Epidermal melanocyte (primary cell): ENCODE measurements around the gene PDE10A.
"Not testable (repeated sequence)": the region's sequence is repeated elsewhere in the genome, so short reads cannot be mapped to it uniquely, and the experiment has no call there.

Experiments
- DNase-seq: peaks from one replicate; pipeline ENCODE4 v3.0.0; 2011; ENCODE audit warnings: low spot score; ENCODE audit not compliant: insufficient read length

The PDE10A gene

DNA sequence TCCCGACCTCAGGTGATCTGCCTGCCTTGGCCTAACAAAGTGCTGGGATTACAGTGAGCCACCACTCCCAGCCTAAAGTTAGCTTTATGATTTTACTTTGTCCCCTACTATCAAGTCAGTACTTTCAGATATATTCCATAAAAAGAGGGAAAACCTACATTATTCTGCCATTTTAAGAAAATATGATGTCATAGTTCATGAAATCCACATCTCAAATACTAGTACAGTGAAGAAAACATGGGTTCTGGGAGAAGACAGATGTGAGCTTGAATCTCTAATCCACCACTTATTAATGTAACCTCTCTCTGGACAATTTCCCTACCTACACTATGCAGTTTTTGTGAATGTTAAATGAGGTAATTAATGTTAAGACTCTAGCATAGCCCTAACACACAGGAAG lies 74.5 kb downstream of the PDE10A start:
- no peak for DNase-seq

DNA sequence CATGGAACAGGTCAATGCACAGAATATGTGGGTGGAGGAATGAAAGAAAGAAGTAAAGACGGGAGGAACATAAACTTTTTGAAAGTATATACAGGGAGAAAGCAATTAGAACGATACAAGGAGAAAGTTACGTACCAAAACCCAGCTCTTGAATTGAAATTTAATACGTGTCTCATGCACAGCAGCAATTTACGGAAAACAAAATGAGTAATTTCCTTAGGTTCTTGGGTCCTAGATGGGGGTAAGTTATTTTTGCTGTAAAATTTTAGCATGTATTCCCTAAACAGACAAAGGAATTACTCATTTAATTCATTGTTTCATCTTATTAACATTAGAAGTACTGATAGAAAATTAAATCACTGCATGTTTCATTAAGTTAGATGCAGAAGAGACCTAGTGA lies 75.8 kb downstream of the PDE10A start:
- no peak for DNase-seq

DNA sequence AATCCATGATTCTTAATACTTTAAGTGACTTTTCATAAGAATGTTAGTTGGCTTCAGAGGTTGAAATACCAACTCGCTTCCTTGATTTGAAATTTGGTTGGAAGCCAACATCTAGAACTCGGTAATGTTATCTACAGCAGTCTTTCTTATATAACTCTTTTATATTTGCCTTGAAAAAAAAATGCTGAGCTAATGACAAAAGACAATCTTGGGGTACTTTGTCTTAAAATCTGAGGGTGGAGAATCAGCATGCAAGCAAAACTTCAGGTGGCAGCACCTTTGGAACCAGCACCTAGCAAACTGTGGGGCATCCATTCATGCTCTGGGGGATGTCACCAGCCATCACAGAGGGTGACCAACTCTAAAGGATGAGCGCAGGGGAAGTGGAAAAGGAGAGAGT lies 76.3 kb downstream of the PDE10A start:
- DNase-seq: no peak

DNA sequence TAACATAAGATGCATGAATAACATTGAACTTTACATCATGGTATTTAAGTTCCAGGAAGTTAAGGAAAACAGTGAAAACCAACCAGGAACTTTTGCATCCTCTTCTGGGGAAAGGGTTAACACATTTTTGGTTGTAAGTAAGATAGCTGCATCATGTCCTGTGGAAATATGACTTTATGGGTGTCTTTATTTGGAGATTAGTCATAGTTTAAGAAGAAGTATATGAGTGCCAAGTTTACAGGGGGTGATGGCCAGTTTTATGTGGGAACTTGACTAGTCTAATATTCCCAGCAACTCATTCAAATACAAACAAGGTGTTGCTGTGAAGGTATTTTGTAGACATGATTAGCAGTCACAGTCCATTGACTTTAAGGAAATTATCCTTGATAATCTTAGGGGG lies 78.0 kb downstream of the PDE10A start:
- no peak for DNase-seq

DNA sequence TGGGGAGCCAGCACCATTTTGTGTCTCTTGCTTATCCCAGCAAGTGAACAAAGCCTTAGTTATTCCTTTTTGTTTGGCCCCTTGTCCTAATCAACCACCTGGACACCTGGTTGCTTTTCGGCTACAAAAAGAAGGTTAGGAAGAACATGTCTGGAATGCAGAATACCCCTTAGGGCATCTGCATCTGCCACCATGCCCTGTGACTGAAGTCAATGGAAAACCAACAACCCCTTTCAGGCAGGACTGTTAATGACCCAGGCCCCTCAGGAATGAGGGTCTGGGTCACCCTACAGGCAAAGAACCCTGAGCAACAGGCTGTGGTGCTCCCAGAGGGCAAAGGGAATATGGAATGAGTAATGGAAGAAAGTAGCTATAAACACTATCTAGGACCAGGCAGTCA lies 78.5 kb downstream of the PDE10A start:
- DNase-seq: no peak

DNA sequence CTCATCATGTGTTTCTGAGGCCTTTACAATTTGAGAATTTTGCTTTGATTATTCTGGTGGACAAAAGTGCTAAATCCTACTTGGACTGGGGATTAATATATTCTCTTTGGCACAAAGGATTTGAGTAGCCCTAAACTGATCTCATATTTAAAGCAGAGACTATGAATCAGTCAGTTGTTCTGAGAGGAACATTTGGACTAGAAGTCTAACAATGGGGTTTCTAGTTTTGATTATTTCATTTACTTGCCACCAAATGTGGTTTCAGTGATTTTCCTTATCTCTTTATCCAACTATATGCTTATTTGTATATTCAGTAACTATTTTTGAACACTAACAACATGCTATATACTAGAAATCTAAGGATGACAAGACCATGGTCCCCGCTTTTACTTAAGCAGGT lies 81.4 kb downstream of the PDE10A start:
- DNase-seq: no peak

DNA sequence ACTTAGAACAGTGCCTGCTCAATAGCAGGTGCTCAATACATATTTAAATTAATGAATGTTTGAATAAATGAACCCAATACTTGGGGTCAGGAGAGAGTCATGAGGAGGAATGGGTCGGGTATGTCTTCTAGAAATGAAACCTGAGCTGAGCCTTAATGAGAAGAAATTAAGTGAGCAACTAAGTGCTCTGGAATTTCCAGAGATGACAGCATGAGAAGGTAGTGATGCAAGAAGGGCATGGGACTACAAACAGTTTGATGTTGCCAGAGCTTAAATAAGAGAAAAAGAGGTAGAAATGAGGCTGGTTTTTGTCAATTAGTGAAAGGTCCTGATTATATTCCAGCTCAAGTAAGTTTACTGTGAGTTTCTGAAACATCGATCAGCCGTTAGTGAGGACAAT lies 82.9 kb downstream of the PDE10A start:
- DNase-seq: no peak

DNA sequence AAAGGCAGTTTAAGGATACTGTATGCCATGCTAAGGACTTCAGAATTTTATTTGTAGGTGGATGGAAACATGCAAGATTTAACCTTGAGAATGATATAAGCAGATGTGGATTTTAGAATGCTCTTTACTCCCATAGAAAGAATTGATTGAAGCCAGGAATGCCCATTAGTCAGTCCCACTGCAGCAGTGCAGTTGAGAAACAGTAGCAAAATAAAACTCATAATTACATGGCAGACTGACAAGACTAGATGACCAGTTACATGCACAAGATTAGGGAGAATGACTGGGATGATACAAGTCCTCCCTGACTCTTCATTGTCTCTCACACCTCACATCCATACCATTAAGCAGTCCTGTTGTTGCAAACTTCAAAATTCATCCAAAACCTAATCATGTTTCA lies 83.9 kb downstream of the PDE10A start:
- DNase-seq: no peak

DNA sequence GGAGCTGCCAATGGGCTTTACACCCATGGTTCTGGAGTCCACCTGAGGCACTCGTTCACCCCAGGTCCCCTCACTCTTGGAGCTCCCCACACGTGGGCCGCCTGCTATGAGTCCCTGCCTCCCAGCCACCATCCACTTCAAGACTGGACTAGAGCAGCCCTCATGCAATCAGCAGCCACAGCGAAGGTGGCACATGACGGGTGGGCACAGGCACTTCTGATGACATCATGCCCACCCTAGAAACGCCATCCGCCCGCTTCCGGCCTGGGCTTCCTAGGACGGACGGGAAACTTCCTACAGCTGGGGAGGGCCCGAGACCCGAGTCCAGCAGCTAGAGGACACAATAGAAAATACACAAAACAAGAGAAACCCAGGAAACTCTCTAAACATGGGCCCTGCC lies 85.5 kb downstream of the PDE10A start:
- DNase-seq: no peak

DNA sequence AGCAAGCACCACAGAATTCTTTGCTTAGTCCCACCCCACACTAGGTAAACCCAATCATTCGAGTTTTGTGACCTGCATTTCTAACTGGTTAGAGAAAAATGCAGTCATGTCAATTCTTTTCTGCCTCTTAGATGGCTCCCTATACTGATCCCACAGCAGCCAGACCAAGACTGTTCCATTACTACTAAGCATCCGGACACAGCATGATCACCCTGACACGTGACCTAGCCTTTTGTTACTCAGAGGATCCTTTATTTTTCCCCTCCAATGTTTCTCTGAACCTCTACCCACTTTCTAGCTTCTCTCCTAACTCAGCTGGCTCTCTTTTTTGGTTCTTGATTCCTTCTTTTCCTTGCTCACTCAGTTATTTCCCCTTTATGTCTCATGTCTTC lies 87.9 kb downstream of the PDE10A start:
- no peak for DNase-seq

DNA sequence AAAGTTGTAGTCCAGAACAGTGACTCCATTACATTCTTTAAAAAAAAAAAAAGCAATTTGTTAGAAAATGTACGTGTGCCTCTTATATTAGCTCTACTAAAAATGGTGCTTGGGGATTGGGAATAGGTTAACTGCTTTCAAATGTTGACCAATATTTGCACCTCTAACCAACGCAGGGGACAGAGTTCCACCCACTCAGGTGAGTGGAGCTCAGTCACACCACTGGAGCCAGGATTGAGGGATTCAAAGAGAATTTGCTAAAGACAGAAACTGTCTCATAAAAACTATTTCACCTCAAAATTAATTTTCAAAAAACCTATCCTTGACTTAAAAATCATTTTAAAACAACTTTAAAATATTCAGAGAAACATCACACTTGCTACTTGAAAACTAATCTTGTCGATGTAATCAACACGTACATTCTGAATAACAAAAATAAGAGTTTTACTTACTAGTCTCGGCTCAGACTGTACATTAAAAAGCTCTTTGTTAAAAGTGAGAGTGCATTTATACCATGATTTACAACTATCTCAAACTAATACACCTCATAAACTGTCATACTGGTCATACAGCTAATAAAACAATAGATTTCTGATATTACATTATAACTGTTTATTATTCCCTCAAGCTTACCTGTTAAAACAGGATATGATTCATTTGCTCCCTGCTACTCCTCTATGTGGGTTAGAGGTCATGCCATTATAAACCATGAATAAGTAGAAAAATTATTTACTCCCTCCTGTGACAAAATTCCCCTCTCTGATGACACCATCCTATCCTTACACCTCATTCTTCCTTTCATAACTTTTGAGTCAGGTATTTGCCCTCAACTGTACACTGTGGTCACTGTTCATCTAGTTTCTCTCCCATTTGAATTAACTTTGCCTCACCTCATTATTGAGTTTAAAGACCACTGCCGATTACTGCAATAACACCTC lies 88.6 kb downstream of the PDE10A start:
- DNase-seq: no peak

DNA sequence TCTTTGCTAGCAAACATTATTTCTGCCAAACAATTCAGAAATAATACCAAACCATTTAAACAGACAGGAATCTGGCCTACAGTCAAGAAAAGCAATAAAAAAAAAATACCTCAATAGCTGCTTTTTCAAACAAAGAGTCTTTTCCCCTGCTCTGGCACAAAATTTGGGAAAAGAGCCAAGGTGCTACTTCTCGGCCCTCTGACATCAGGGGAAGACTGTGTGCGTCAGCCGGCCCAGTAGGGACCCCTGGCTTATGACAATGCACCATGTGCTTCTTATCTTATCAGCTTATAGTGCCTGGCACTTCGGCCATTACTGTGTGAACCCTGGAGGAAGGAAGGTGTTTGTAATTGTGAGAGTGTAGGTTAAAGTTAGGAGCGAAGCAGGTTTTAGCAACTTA lies 89.4 kb downstream of the PDE10A start:
- no peak for DNase-seq

DNA sequence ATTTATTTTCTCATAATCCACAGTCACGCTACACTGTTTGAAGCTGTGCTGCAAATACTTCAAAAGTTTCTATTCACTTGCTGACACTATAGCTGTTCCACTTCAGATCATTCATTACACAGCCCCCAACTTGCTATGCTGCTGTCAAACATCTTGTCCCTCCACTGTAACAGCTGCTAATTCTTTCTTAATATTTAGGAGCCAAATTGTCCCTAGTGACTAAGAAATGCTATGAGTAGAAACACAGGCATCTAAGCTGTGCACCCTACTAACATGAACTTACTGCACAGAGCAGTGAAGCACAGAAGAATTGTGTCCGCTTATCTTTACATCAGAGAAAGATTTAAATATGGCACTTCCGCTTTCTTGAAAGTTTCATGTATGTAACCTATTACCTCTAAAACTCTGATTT lies 91.3 kb downstream of the PDE10A start:
- DNase-seq: no peak

DNA sequence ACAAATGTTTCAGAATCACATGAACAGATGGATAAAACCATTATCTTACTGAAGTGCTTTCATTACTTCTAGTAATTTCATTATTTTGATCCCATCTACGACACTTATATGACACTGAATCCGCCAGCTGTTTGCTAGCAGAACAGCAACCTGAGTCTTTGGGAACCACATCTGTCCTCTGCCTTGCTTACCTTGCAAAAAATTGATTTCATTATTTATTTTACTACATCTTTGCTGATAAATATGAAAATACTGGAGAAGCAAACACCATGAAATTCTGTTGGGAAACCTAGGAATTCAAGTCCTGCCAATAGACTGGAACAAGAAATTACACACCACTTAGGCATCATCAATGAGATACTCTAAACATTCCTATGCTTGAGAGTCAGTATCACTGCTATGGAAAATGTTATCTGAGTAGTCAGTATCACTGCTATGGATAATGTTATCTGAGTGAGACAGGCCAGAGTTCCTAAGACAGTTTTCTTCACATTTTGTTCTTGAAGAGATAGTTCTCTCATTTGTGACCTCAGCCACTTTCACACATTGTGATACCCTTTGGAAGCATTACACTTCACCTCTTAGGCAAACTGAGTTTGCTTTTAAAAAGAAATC lies 91.9 kb downstream of the PDE10A start:
- DNase-seq: no peak

DNA sequence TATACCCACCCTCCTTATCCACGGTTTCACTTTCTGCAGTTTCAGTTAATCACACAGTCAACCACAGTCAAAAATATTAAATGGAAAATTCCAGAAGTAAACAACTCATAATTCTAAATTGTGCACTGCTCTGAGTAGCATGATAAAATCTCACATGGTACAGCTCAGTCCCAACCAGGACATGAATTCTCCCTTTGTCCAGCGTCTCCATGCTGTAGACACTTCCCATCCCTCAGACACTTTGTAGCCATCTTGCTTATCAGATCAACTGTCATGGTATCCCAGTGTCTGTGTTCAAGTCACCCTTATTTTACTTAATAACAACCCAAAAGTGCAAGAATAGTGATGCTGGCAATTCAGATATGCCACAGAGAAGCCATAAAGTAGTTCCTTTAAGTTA lies 94.7 kb downstream of the PDE10A start:
- no peak for DNase-seq

DNA sequence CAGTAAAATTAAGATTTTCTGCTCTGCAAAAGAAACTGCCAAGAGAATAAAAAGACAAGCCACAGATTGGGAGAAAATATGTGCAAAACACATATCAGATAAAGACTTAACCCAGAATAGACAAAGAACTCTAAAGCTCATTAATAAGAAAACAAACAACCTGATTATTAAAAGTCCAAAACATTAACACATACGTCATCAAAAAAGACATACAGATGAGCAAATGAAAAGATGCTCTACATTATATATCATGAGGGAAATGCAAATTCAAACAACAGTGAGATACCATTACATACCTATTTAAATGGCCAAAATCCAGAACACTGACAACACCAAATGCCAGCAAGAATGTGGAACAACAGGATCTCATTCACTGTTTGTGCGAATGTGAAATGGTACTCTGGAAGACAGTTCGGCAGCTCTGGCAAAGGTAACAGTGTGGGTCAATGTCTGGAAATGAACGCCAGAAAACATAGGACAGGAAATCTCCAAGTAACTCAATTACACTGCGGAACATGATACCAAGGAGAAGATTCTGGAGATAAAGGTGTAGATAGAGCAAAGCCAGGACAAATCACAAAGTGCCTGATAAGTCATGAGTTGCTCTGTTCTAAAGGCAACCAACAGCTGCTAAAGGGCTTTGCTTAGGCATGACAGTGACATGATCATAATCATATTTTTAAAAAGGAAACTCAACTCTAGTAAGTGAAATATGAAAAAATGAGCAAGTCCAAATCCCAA lies 96.8 kb downstream of the PDE10A start:
- DNase-seq: no peak

DNA sequence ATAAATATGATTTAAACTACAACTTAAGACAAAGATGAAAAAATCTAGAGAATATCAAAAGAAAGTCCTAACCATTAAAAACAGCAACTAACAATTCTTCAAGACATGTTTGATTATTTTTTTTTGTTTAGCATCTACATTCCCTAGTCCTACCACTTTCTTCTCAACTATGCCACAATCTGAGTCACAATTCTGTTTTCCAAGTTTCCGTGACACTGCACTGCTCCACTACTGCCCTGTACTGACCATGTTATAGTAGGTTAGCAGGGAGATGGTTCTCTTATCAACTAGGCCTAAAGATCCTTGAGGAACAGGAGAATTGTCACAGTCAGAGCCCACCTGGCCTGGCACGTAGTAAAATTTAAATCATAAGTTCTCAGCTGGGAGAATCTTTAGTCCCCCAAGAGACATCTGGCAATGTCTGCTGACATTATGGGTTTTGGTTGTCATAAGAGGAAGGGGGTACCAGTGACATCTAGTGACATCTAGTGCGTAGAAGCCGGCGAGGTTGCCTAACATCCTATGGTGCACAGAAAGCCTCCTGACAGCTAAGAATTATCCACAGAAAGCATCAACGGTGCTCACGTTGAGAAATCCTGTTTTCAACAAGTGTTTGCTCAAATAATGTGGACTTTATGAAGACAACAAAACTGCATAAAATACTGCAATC lies 100.5 kb downstream of the PDE10A start:
- DNase-seq: no peak

DNA sequence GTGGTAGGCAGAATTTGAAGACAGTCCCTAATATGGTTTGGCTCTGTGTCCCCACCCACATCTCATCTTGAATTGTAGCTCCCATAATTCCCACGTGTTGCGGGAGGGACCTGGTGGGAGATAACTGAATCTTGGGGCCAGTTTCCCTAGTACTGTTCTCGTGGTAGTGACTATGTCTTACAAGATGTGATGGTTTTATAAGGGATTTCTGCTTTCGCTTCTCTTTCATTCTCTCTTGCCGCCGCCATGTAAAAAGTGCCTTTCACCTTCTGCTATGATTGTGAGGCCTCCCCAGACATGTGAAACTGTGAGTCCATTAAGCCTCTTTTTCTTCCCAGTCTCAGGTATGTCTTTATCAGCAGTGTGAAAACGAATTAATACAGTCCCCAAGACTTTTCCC lies 103.4 kb downstream of the PDE10A start:
- no peak for DNase-seq

DNA sequence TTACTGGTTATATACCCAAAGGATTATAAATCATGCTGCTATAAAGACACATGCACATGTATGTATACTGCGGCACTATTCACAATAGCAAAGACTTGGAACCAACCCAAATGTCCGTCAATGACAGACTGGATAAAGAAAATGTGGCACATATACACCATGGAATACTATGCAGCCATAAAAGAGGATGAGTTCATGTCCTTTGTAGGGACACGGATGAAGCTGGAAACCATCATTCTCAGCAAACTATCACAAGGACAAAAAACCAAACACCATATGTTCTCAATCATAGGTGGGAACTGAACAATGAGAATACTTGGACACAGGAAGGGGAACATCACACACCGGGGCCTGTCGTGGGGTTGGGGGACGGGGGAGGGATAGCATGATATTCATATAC lies 104.9 kb downstream of the PDE10A start:
- not testable (repeated sequence) for DNase-seq

DNA sequence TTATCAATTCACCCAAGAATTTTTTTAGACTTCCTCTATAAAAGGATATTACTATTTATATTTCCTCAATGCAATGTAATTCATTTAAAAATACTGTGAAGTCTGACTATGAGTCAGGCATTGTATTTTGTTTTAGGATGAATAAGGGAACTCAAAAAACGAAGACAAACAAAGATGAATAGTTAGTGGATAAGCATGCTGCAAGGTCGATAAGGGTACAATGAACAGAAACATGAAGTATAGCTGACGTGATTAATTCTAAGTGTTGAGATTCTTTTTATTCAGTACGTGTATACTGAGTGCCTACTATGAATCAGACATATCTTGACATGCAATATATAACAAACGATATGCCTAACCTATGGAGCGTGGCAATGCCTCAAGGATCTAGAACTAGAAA lies 105.4 kb downstream of the PDE10A start:
- no peak for DNase-seq

DNA sequence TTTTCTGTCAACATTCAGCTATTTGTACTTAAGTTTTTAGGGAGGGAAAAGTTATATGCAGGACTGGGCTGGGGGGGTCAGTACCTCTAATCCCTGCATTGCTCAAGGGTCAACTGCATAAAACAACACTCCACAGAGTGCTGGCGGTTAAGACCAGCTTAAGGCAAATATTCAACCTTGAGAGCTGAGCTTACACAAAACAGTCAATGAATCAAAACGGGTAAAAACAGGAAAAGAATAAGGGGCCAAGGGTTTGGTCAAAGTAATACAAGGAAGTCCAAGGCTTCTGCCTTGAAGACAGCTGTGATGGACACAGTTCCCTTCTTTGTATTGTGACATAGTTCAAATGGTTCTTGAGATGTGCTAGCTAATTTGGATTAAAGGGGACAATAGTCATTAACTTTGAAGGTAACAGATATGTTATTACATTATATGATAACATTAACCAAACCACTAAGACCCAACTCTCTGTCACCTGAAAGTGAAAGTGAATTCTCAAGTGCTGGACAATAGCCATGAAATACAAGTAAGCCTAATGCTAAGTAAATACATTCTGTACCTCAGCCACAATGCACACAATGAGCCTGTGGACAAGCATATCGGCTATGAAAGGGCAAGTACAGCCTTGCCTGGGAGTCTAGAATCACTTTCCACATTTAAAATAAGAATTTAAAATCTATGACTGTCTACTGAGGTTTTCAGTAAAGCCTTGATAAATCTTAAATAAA lies 106.8 kb downstream of the PDE10A start:
- no peak for DNase-seq
